Measurements from ENCODE around the gene USP47. TPM values are rescaled to one million over a fixed set of nuclear protein-coding genes. Genes with fewer than 3 reads are reported as not detected.
A peak's percentile ranks its signal among the peaks of the same experiment; 100 is the strongest.

The USP47 gene
- total RNA-seq, 1 donor from 2014 or later, result 48.1 TPM

DNA sequence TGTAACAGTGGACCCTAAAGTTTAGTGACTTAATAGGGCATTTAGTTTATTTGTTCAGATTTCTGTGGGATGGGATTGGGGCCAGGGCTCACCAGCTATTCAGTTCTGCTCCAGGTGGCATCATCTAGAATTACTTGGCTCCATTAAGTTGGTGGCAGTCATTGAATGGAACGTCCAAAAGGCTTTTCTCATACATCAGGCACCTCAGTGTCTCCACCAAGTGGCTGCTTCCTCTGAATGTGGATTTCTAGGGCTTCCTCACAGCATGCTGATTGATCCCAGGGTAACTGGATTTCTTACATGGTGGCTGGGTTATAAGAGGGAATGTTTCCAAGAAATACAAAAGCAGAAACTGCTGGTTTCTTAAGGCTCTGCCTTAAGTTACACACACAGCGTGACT is 34.7 kb downstream of the USP47 start:
- no peak for TF ChIP-seq CTCF (IDR thresholded peaks at IDR 0.05)
- Histone ChIP-seq H3K4me1 (peaks cover 13% of the 10 kb centered on the region), H3K27ac (no peak overlapping the region), H3K9me3 (no peaks in the 10 kb centered on the region), H3K36me3 (no peaks in the 10 kb centered on the region), H3K4me3 (no peak overlapping the region), H3K27me3 (no peaks in the 10 kb centered on the region)
- ATAC-seq (peak; percentile 50), DNase-seq (no peak)
- intact Hi-C loops (cut with DNase I), result no loop called here

- Histone ChIP-seq H3K36me3 (peaks cover 21% of the 10 kb centered on the region), H3K27ac (no peak overlapping the region), H3K4me3 (no peak overlapping the region), H3K27me3 (no peaks in the 10 kb centered on the region), H3K4me1 (peaks cover 4% of the 10 kb centered on the region), H3K9me3 (no peaks in the 10 kb centered on the region)
- ATAC-seq (no peak), DNase-seq (no peak)
- TF ChIP-seq CTCF (IDR thresholded peaks at IDR 0.05), result no peak
- intact Hi-C loops (cut with DNase I), result no loop called here
These were observed 38.4 kb downstream of the USP47 start for GRCh38 chr11:11880179-11880578.

DNA sequence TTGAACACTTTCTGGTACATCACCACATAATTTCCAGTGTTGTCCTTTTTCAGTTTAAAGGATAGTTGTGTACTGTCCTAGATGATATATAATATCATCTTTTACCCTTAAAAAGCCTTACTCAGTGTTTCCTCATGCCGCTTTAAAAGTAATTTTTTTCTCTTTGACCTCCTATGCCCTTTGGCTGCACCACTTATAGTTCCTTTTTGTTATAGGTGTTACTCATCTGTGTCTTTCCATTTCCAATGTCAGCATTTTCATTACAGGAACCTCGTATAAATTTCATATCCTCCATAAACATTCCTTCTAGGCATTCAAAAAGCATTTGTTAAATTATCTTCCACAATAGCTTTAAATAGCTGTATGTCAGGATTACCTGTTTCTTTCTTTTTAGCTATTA is 40.8 kb downstream of the USP47 start:
- no peak overlapping the region for H3K4me3 ChIP-seq
- intact Hi-C loops (cut with DNase I), result no loop called here
- H3K36me3 ChIP-seq, result peaks cover 42% of the 10 kb centered on the region
- no peak for TF ChIP-seq CTCF (IDR thresholded peaks at IDR 0.05)
- no peaks in the 10 kb centered on the region for H3K9me3 ChIP-seq
- H3K27ac ChIP-seq, result no peak overlapping the region
- DNase-seq (no peak), ATAC-seq (no peak)
- peaks cover 4% of the 10 kb centered on the region for H3K4me1 ChIP-seq
- no peaks in the 10 kb centered on the region for H3K27me3 ChIP-seq

GRCh38 chr11:11884351-11884750 is 42.6 kb downstream of the USP47 start:
- H3K27ac ChIP-seq, result no peak overlapping the region

GRCh38 chr11:11884774-11885481 is 43.2 kb downstream of the USP47 start:
- no peak for ATAC-seq
- H3K36me3 ChIP-seq, result peaks cover 42% of the 10 kb centered on the region

More at GRCh38 chr11:11884351-11884750, 42.6 kb downstream of the USP47 start:
- Histone ChIP-seq H3K27me3 (no peaks in the 10 kb centered on the region), H3K36me3 (peaks cover 42% of the 10 kb centered on the region), H3K9me3 (no peaks in the 10 kb centered on the region), H3K4me1 (peaks cover 4% of the 10 kb centered on the region), H3K4me3 (no peak overlapping the region)
- intact Hi-C loops (cut with DNase I), result no loop called here
- DNase-seq (no peak), ATAC-seq (no peak)
- TF ChIP-seq CTCF (IDR thresholded peaks at IDR 0.05), result no peak

More at GRCh38 chr11:11884774-11885481, 43.2 kb downstream of the USP47 start:
- no peak for DNase-seq
- intact Hi-C loops (cut with DNase I), result no loop called here
- H3K4me3 ChIP-seq, result no peak overlapping the region
- no peak overlapping the region for H3K27ac ChIP-seq
- H3K27me3 ChIP-seq, result no peaks in the 10 kb centered on the region
- TF ChIP-seq CTCF (IDR thresholded peaks at IDR 0.05), result no peak
- peaks cover 3% of the 10 kb centered on the region for H3K4me1 ChIP-seq
- no peaks in the 10 kb centered on the region for H3K9me3 ChIP-seq

Data from upper lobe of right lung (tissue), 1 donor.